K562 (cell line): Measurements from ENCODE around the gene ERVK3-1. TPM values are rescaled to one million over a fixed set of nuclear protein-coding genes. Genes with fewer than 3 reads are reported as not detected.

ENCODE experiments used
- ATAC-seq: fragments of 200-7000 bp; cut with Tn5 transposase; 3 replicates; pipeline ENCODE4 v1.9.1; 2020; ENCODE audit warnings: moderate library complexity
- BruUV-seq: library from RNA; stranded (reverse); fragments of 400-500 nt; replicated peaks from 2 replicates; lab custom pipeline; 2021; lab: Mats Ljungman, UMichigan
- CTCF ChIA-PET: fragments of 300-600 bp; formaldehyde crosslinking; extraction: SDS; loops from one replicate; lab custom pipeline; 2021; ENCODE audit warnings: low intra/inter-chr PET ratio; lab: Yijun Ruan, JAX
- POLR2A ChIA-PET: fragments of 300-600, 350-650 bp; sonication (Branson Sonifier 250); formaldehyde crosslinking; extraction: SDS; loops from one replicate; lab custom pipeline; 2021; ENCODE audit warnings: antibody characterized with exemption, inconsistent platforms; lab: Yijun Ruan, JAX
- DNase-seq, 4 experiments: peaks; one replicate each; pipeline versions ENCODE4 v3.0.0 to v3.0.0-alpha.2; 2011 to 2018; ENCODE audit warnings: low spot score in 3 of 4, mixed read lengths in 3 of 4; ENCODE audit errors: extremely low read depth in 1 of 4
- FAIRE-seq: peaks from 2 replicates; lab custom pipeline; 2011; peaks lifted over from hg19 to GRCh38; lab: Jason Lieb, UNC
- H2AFZ ChIP-seq: 2 replicates; pipeline ENCODE4 v1.6.0; 2011; ENCODE audit warnings: low read depth, low read length, control low read depth, inconsistent platforms
- H3K27ac ChIP-seq: fragments of 200-600 bp; 3 replicates; pipeline ENCODE4 v1.8.0; 2011; ENCODE audit warnings: low read depth, mild to moderate bottlenecking, control low read depth, inconsistent platforms, low read length, moderate library complexity, mixed read lengths; ENCODE audit errors: extremely low read depth
- H3K27me3 ChIP-seq, 2 experiments: fragments of 300-600 bp in 1 of 2; 2 replicates in 1 of 2; 3 replicates in 1 of 2; pipeline versions ENCODE4 v1.6.0 to v1.8.0; 2011; ENCODE audit warnings: inconsistent platforms in 2 of 2, low read length in 2 of 2, mild to moderate bottlenecking in 1 of 2, mixed read lengths in 1 of 2, moderate library complexity in 1 of 2; ENCODE audit not compliant: control insufficient read depth in 2 of 2, insufficient read depth in 2 of 2
- H3K36me3 ChIP-seq: fragments of 300-600 bp; 3 replicates; pipeline ENCODE4 v1.8.0; 2011; ENCODE audit warnings: mild to moderate bottlenecking, low read length, inconsistent platforms; ENCODE audit not compliant: control insufficient read depth, insufficient read depth
- H3K4me1 ChIP-seq, 2 experiments: fragments of 200-600 bp in 1 of 2; replicated peaks in 1 of 2; 2 replicates in 1 of 2; 3 replicates in 1 of 2; pipeline versions ENCODE4 v1.5.1 to v1.8.0; 2011; ENCODE audit warnings: inconsistent platforms in 2 of 2, low read length in 2 of 2, mild to moderate bottlenecking in 1 of 2, mixed read lengths in 1 of 2, moderate library complexity in 1 of 2; ENCODE audit not compliant: control insufficient read depth in 2 of 2, insufficient read depth in 2 of 2
- H3K4me2 ChIP-seq: 2 replicates; pipeline ENCODE4 v1.6.1; 2011; ENCODE audit warnings: low read length, control low read depth, inconsistent platforms, mixed read lengths; ENCODE audit not compliant: insufficient read depth
- H3K4me3 ChIP-seq: fragments of 200-600 bp; sonication (generic), shearing (Covaris generic); 2 replicates; pipeline ENCODE4 v1.5.1; 2016; ENCODE audit warnings: control low read depth, inconsistent platforms
- H3K79me2 ChIP-seq: fragments of 200-600 bp; 3 replicates; pipeline ENCODE4 v1.8.0; 2011; ENCODE audit warnings: low read length, inconsistent platforms; ENCODE audit not compliant: control insufficient read depth, insufficient read depth
- H3K9ac ChIP-seq, 2 experiments: 2 replicates each; pipeline versions ENCODE4 v1.6.0 to v1.6.1; 2011; ENCODE audit warnings: low read depth in 2 of 2, low read length in 2 of 2, control low read depth in 1 of 2, inconsistent platforms in 1 of 2, mild to moderate bottlenecking in 1 of 2, mixed read lengths in 1 of 2; ENCODE audit not compliant: insufficient read depth in 1 of 2
- H3K9me1 ChIP-seq: one replicate; pipeline ENCODE4 v1.6.0; 2011; ENCODE audit warnings: inconsistent platforms, mild to moderate bottlenecking, low read length, moderate library complexity; ENCODE audit not compliant: control insufficient read depth, insufficient read depth
- H3K9me3 ChIP-seq: replicated peaks from 2 replicates; pipeline ENCODE4 v1.5.1; 2011; ENCODE audit warnings: low read depth, low read length, inconsistent platforms; ENCODE audit not compliant: control insufficient read depth, insufficient read depth
- H4K20me1 ChIP-seq: replicated peaks from 2 replicates; pipeline ENCODE4 v1.6.1; 2011; ENCODE audit warnings: low read length, inconsistent platforms, mixed read lengths; ENCODE audit not compliant: control insufficient read depth, insufficient read depth
- ILK ChIP-seq: fragments of 450-650 bp; IDR thresholded peaks from 2 replicates; pipeline ENCODE4 v1.6.1; 2016; ENCODE audit warnings: missing genetic modification characterization, low read depth, mild to moderate bottlenecking, missing compliant biosample characterization, moderate library complexity, borderline replicate concordance
- WGBS: fragments of 100-300 bp; shearing (Covaris generic); methylation state at CpG from one replicate; pipeline ENCODE4 v1.1.6; 2016; ENCODE audit warnings: low coverage, mixed read lengths; ENCODE audit not compliant: insufficient coverage; ENCODE audit errors: missing lambda C conversion rate; 5-methylcytosine and 5-hydroxymethylcytosine counted together
- in situ Hi-C: fragments of 300-500 bp; cut with MboI; formaldehyde crosslinking; loops from 4 replicates; pipeline ENCODE4 v1.15.0; 2018; ENCODE audit warnings: inconsistent platforms, mixed read lengths
- intact Hi-C: fragments of 100-400 bp; cut with micrococcal nuclease; formaldehyde crosslinking; loops from 2 replicates; pipeline ENCODE4 v1.14.2; 2022
- polyA plus RNA-seq, 8 experiments: library from polyadenylated mRNA; depleted of rRNA in 4 of 8; stranded (reverse) in 5 of 8; unstranded in 3 of 8; fragments of >200 nt; fragmentation: Nextera tagmentation in 2 of 8; fragmentation: Illumina TruSeq in 1 of 8; extraction: Ambion mirVana in 2 of 8; extraction: Trizol in 1 of 8; gene quantifications; 2 replicates each; pipeline versions ENCODE4 v1.2.1 to v1.2.3, GENCODE V29; 2011 to 2014; ENCODE audit warnings: inconsistent platforms in 1 of 8, missing spikeins in 1 of 8
- total RNA-seq, 7 experiments: library from RNA; depleted of rRNA in 6 of 7; stranded (reverse); fragments of >200 nt in 6 of 7; fragmentation: Illumina TruSeq in 2 of 7; extraction: Trizol in 2 of 7; gene quantifications; 2 replicates each; pipeline versions ENCODE4 v1.2.1 to v1.2.3, GENCODE V29; 2011 to 2021; ENCODE audit warnings: low replicate concordance in 1 of 7
- TF ChIP-seq, protein P1 (sequence below), 2 experiments: fragments of 450-650 bp; formaldehyde crosslinking in 1 of 2; IDR thresholded peaks; 2 replicates each; pipeline versions ENCODE4 v1.4.0 to v1.6.1; 2014 to 2020; ENCODE audit warnings: mild to moderate bottlenecking in 2 of 2, borderline replicate concordance in 1 of 2, low read depth in 1 of 2

The ERVK3-1 gene
- total and polyA plus RNA-seq, 9 of the 15 experiments (the other 6 are each of a cell fraction or from before 2014, with no cell fraction given) = 87.6 to 299 (median 119) TPM

DNA sequence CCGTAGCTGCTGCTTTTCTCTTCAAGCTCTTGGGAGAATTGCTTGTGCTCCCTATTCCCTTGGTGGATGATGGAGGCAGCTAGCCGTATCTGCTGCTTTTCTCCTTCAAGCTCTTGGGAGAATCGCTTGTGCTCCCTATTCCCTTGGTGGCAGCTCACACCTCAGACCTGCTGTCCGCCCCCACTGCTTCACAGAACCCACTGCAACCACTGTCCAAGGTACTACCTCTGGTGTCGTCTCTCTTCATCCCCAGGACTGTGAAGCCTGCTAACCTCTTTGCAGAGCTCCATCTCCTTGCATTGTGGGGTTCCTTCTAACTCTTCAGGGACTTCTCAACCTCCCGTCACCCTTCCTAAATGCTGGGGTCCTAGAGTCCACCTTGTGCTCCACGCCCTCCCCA lies 4.6 kb upstream of the ERVK3-1 start:
- no peaks in the 10 kb centered on the region for H4K20me1 ChIP-seq
- TF ChIP-seq, protein P1, sequence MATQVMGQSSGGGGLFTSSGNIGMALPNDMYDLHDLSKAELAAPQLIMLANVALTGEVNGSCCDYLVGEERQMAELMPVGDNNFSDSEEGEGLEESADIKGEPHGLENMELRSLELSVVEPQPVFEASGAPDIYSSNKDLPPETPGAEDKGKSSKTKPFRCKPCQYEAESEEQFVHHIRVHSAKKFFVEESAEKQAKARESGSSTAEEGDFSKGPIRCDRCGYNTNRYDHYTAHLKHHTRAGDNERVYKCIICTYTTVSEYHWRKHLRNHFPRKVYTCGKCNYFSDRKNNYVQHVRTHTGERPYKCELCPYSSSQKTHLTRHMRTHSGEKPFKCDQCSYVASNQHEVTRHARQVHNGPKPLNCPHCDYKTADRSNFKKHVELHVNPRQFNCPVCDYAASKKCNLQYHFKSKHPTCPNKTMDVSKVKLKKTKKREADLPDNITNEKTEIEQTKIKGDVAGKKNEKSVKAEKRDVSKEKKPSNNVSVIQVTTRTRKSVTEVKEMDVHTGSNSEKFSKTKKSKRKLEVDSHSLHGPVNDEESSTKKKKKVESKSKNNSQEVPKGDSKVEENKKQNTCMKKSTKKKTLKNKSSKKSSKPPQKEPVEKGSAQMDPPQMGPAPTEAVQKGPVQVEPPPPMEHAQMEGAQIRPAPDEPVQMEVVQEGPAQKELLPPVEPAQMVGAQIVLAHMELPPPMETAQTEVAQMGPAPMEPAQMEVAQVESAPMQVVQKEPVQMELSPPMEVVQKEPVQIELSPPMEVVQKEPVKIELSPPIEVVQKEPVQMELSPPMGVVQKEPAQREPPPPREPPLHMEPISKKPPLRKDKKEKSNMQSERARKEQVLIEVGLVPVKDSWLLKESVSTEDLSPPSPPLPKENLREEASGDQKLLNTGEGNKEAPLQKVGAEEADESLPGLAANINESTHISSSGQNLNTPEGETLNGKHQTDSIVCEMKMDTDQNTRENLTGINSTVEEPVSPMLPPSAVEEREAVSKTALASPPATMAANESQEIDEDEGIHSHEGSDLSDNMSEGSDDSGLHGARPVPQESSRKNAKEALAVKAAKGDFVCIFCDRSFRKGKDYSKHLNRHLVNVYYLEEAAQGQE (IDR thresholded peaks at IDR 0.05; ENCODE audit: borderline replicate concordance) = peak; percentile 45
- TF ChIP-seq, protein P1 (CRISPR knock-in tag; IDR thresholded peaks at IDR 0.05; ENCODE audit: low read depth) = no peak
- no peak for TF ChIP-seq ILK
- FAIRE-seq = no peak
- DNase-seq = no peak
- H3K9ac ChIP-seq = no peak overlapping the region
- ChIA-PET CTCF (no interaction called here), POLR2A (interaction anchor here (0.6 to 1.3 kb wide), 4 partner anchors 11 to 275 kb away, joined by 3 to 6 read pairs (median 4); no protein-coding TSS in a partner anchor)
- no peak overlapping the region for H3K27ac ChIP-seq
- no peak overlapping the region for H2AFZ ChIP-seq
- H3K9me1 ChIP-seq = no peaks in the 10 kb centered on the region
- no peak overlapping the region for H3K4me2 ChIP-seq
- H3K4me1 ChIP-seq = peaks cover 7 to 9% of the 10 kb centered on the region in 2 experiments; a peak in 4 of 5 replicates
- in situ Hi-C loops = no loop called here
- peaks cover 44% of the 10 kb centered on the region for H3K36me3 ChIP-seq
- no TSS peak for BruUV-seq
- ATAC-seq = no peak
- H3K9me3 ChIP-seq = no peaks in the 10 kb centered on the region; the same call in 1 of the 2 replicates
- no peak overlapping the region for H3K4me3 ChIP-seq
- no peaks in the 10 kb centered on the region for H3K27me3 ChIP-seq
- intact Hi-C loops = no loop called here
- WGBS = 92% methylated on average over 5 of the region's 7 CpGs
- H3K79me2 ChIP-seq = peaks cover 9% of the 10 kb centered on the region
